GM19463 (cell line): ENCODE data around the gene KIAA1755.

ENCODE experiments used
- ATAC-seq: cut with Tn5 transposase; IDR thresholded peaks from one replicate; pipeline ENCODE4 v1.9.1; 2021; ENCODE audit warnings: mild to moderate bottlenecking, moderate library complexity; ENCODE audit not compliant: unreplicated experiment

Gene KIAA1755

DNA sequence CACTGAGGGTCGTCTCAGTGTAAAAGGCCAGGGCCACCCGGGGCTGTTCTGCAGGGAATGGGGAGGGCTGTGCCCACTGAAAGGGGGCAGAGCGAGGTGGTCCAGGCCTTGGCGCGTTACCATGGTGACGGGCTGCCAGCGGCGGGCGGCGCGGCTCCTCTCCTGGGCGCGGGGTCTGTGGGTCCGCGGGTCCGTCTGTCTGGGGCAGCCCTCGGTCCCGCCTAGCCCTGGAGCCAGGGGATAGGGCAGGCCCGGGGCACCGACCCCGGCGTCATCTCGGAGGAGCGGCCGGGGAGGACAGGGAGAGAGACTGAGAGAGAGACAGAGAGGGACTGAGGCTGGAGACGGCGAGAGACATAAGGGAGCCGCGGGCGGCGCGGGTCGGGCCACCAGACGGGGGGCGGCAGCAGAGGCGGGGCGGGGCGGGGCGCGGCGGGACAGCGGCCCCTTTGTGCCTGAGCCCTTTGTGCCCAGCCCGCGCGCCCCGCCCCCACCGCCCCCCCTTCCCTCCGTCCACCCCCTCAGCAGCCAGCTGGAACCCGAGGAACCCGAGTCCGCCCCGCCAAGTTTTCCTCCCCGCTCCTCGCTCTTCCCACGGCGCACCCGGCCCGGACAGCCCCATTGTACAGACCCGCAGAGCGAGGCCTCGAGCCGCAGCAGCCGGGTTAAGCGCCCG is at the start of gene KIAA1755:
Gene KIAA1755 (minus strand): TSS at position 358 of the 676 bp plus-strand sequence. CDS start 235 bp downstream, at position 123.
- no peak for ATAC-seq

GRCh38 chr20:38308447-38308846 is 47.9 kb upstream of the KIAA1755 start:
- no peak for ATAC-seq

DNA sequence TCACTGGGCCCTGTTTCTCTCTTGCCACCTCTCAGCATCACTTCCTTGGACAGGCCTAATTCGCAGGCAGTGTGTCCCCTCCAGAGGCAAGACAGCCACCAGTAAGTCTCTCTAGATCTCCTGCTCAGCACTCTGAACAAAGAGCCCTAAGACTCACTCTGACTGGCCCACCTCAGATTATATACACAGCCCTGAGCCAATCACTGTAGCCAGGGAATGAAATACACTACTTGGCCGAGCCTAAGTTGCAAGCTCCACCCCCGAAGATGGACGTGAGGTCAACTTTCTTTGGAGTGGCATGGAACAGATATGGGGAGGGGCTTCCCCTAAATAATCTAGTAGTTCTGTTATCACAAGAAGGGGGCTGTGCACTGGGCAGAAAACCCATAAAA is 47.5 kb upstream of the KIAA1755 start:
- ATAC-seq, result no peak

DNA sequence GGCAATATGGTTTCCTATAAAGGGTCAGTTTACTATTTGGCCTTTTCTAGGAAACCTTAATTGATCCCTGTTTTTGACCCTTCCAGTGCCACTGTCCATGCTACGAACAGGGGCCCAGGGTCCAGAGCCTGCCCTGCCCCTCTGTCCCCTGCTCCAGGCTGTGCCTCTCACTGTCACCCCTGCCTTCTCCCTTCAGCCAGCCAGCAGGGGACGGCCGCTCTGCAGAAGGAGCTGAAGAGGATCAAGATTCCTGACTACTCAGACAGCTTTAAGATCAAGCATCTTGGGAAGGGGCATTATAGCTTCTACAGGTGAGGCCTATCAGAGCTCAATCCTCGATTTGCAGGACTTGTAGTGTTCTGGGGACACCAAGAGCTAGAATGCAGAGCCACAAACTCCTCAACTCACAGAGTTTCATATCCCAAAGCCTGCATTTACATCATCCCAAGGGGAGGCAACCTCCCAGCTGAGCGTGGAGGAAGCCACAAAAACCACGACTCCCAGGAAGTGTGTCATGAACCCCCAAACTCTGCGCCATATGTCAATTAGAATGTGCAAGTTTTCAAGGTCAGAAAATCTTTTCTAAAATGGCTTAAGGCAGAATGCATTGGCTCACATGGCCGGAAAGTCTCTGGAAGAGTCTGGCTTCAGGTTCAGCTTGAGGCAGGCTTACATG is 47.0 kb upstream of the KIAA1755 start:
- no peak for ATAC-seq

GRCh38 chr20:38306379-38306778 is 45.8 kb upstream of the KIAA1755 start:
- no peak for ATAC-seq

DNA sequence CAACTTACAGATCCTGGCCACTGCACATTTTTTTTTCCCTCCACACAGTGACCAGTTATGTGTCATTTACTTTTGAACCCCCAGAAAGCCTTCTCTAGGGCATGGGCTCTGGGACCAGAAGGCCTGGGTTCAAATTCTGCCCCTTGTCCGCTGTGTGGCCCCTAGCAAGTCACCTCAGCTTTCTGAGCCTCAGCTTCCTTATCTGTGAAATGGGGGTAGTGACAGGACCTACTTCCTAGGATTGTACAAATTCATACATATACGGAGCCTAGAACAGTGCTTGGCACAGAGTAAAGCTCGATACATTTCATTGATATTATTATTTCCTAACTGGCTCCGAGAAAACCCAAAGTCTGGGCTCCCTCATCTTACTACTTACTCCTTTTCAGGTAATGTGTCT is 45.0 kb upstream of the KIAA1755 start:
- no peak for ATAC-seq

DNA sequence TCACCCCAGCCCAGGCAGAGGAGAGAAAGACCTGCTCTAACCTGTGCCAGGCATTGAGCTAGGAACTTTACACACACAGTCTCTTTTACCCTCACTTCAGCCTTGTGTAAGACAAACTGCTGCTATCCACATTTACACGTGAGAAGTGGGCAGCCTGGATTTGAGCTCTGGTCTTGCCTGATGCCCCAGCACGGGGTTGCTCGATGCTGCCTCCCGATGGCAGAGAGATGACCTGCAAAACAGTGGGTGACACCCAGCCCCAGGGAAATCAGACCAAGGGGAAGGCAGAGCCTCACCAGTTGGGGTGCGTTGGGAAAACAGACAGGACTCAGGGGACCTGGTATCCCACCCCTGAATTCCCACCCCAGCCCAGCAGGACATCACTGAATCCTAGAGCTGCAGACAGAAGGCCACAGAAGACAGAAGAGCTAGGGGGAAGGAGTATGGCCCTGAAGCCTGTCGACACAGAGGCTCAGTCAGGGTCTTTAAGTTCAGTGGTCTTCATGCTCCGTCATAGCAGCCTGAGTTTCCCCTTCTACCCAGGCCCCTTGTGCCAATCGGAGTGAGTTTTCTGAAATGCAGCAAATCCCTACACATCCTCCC is 44.4 kb upstream of the KIAA1755 start:
- no peak for ATAC-seq

- ATAC-seq, result no peak
These were observed 43.4 kb upstream of the KIAA1755 start, which contains the start of gene BPI for GRCh38 chr20:38303908-38304379. Gene BPI, plus strand, starts transcription at chr20:38304156. Its CDS starts 68 bp downstream, at chr20:38304224.

- ATAC-seq, result no peak
These were observed 42.3 kb upstream of the KIAA1755 start for GRCh38 chr20:38302786-38303185.

DNA sequence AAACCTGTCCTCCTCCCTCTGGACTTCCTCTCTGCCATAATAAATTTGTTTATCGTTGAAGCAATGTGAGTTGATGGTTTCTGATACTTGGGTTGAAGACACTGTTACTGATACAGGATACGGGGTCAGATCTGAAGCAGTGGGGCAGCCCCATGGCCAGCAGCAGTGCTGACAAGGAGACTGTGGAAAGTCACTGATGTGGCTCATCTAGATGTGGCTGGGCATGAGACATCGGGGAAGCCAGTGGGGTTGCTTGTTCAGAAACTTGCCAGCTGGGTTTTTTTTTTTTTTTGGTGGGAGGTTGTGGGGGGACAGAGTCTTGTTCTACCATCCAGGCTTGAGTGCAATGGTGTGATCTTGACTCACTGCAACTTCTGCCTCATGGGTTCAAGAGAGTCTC is 40.8 kb upstream of the KIAA1755 start:
- no peak for ATAC-seq

- no peak for ATAC-seq
These were observed 39.9 kb upstream of the KIAA1755 start for GRCh38 chr20:38300438-38300837.

DNA sequence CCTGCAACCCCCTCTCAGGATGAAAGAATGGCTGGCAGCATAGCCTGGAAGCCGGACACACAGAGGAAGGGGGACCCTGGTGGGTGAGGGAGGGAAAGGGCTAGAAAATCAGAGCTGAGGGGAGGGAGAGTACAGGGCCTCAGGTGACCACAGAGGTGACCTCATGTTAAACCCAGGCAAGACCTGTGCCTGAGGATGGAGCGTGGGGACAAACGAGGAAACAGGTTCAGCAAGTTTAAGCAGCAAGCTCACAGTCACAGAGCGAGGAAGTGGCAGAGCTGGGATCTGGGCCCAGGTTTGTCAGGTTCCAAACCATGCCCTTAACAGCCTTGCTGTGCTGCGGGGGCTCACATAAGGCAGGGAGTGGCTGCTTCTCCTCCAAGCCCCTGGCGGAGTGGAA is 39.4 kb upstream of the KIAA1755 start:
- no peak for ATAC-seq

GRCh38 chr20:38298768-38299288 is 38.3 kb upstream of the KIAA1755 start:
- ATAC-seq, result no peak

- no peak for ATAC-seq
These were observed 37.6 kb upstream of the KIAA1755 start for GRCh38 chr20:38297916-38298674.

GRCh38 chr20:38296433-38296832 is 35.9 kb upstream of the KIAA1755 start:
- ATAC-seq, result no peak

- no peak for ATAC-seq
These were observed 35.3 kb upstream of the KIAA1755 start for GRCh38 chr20:38295811-38296210.

DNA sequence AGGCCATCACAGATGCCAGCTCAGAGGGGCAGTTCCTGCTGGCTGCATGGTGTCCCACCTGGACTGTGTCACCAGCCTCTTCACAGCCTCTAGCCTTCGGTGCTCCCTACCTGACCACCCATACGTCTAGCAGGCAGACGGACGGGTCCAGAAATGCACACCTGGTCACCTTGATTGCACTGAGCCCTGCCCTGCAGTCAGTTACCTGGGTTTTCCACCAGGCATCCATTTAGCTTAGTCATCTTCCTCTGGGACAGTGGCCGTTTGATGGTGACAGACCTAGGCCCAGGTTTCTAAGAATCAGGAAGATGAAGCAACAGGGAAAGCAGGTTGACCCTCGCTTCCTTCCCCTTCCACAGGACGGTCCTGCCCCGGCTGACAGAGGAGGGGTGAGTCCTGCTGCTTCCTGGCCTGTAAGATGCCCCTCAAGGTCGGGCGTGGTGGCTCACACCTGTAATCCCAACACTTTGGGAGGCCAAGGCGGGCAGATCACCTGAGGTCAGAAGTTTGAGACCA is 33.6 kb upstream of the KIAA1755 start:
- ATAC-seq, result no peak

GRCh38 chr20:38293491-38294065 is 33.0 kb upstream of the KIAA1755 start:
- no peak for ATAC-seq

GRCh38 chr20:38291966-38292365 is 31.4 kb upstream of the KIAA1755 start:
- ATAC-seq, result no peak
